ENCODE measurements around the gene FKBP1B. TPM values are rescaled to one million over a fixed set of nuclear protein-coding genes. Genes with fewer than 3 reads are reported as not detected.
"Not testable (repeated sequence)": the region's sequence is repeated elsewhere in the genome, so short reads cannot be mapped to it uniquely, and the experiment has no call there.

FKBP1B gene
- total RNA-seq, 4 donors from 2014 or later, result 6.0 to 27.3 (median 8.4) TPM

GRCh38 chr2:24012521-24013188, 36.9 kb upstream of the FKBP1B start:
- in situ Hi-C loops (cut with MboI; ENCODE audit: low pct_ligation_motif_present in 1 of 4, low pct_unique_long_range_greater_than_20kb in 1 of 4, low sequenced_read_pairs in 3 of 4) (no loop called here), intact Hi-C loops (cut with DNase I; ENCODE audit: low total_unique reads) (no loop called here)
- 66 to 100% methylated on average over 2 to 9 of the region's 9 CpGs for WGBS, 2 donors (ENCODE audit: low coverage in 1 of 2)

GRCh38 chr2:24014902-24015301, 34.6 kb upstream of the FKBP1B start:
- H3K27ac ChIP-seq; intact Hi-C loops (cut with DNase I; ENCODE audit: low total_unique reads); H3K4me3 ChIP-seq; H3K36me3 ChIP-seq; H3K9me3 ChIP-seq; in situ Hi-C loops (cut with MboI; ENCODE audit: low pct_ligation_motif_present in 1 of 4, low pct_unique_long_range_greater_than_20kb in 1 of 4, low sequenced_read_pairs in 3 of 4); H3K4me1 ChIP-seq; DNase-seq: not testable (repeated sequence)
- peaks cover 29% of the 10 kb centered on the region for H3K27me3 ChIP-seq
- WGBS, 2 donors (ENCODE audit: low coverage in 1 of 2), result 78 to 92% methylated on average over 6 of the region's 6 CpGs

More at GRCh38 chr2:24012521-24013188, 36.9 kb upstream of the FKBP1B start:
- no peak overlapping the region for H3K27ac ChIP-seq
- H3K27me3 ChIP-seq, result peaks cover 46% of the 10 kb centered on the region
- no peak overlapping the region for H3K4me3 ChIP-seq
- DNase-seq, result no peak
- TF ChIP-seq POLR2AphosphoS5 (IDR thresholded peaks at IDR 0.05), result no peak
- TF ChIP-seq POLR2A (IDR thresholded peaks at IDR 0.05), result no peak
- TF ChIP-seq CTCF (IDR thresholded peaks at IDR 0.05), result no peak
- TF ChIP-seq EP300 (IDR thresholded peaks at IDR 0.05; ENCODE audit: low read depth), result no peak
- H3K4me1 ChIP-seq, result peaks cover 0 to 13% (median 11%) of the 10 kb centered on the region in 4 donors
- H3K36me3 ChIP-seq, result no peaks in the 10 kb centered on the region
- H3K9me3 ChIP-seq, result no peaks in the 10 kb centered on the region

GRCh38 chr2:24015562-24016375, 33.8 kb upstream of the FKBP1B start:
- DNase-seq, result no peak
- Histone ChIP-seq H3K27ac (no peak overlapping the region), H3K4me1 (no peaks in the 10 kb centered on the region), H3K36me3 (no peaks in the 10 kb centered on the region), H3K9me3 (no peaks in the 10 kb centered on the region), H3K27me3 (peaks cover 20% of the 10 kb centered on the region), H3K4me3 (no peak overlapping the region)
- in situ Hi-C loops (cut with MboI; ENCODE audit: low pct_ligation_motif_present in 1 of 4, low pct_unique_long_range_greater_than_20kb in 1 of 4, low sequenced_read_pairs in 3 of 4), result no loop called here
- TF ChIP-seq CTCF (IDR thresholded peaks at IDR 0.05) (no peak), EP300 (IDR thresholded peaks at IDR 0.05; ENCODE audit: low read depth) (no peak), POLR2A (IDR thresholded peaks at IDR 0.05) (no peak), POLR2AphosphoS5 (IDR thresholded peaks at IDR 0.05) (no peak)
- 80 to 93% methylated on average over 6 to 10 of the region's 11 CpGs for WGBS, 2 donors (ENCODE audit: low coverage in 1 of 2)
- intact Hi-C loops (cut with DNase I; ENCODE audit: low total_unique reads), result no loop called here

- WGBS, 2 donors (ENCODE audit: low coverage in 1 of 2), result 80 to 82% methylated on average over 1 to 9 of the region's 9 CpGs
- Histone ChIP-seq H3K4me3 (no peak overlapping the region), H3K4me1 (no peaks in the 10 kb centered on the region), H3K27ac (no peak overlapping the region), H3K9me3 (no peaks in the 10 kb centered on the region), H3K36me3 (no peaks in the 10 kb centered on the region), H3K27me3 (peaks cover 14% of the 10 kb centered on the region)
- intact Hi-C loops (cut with DNase I; ENCODE audit: low total_unique reads), result no loop called here
- in situ Hi-C loops (cut with MboI; ENCODE audit: low pct_ligation_motif_present in 1 of 4, low pct_unique_long_range_greater_than_20kb in 1 of 4, low sequenced_read_pairs in 3 of 4), result no loop called here
- TF ChIP-seq POLR2A (IDR thresholded peaks at IDR 0.05) (no peak), CTCF (IDR thresholded peaks at IDR 0.05) (no peak), POLR2AphosphoS5 (IDR thresholded peaks at IDR 0.05) (no peak), EP300 (IDR thresholded peaks at IDR 0.05; ENCODE audit: low read depth) (no peak)
- no peak for DNase-seq
These were observed 33.2 kb upstream of the FKBP1B start for GRCh38 chr2:24016376-24016761.
